Measurements from ENCODE around the gene LRRC46.

- no peak for TF ChIP-seq CTCF (IDR thresholded peaks at IDR 0.05; ENCODE audit: low read length)
- TF ChIP-seq EZH2phosphoT487 (IDR thresholded peaks at IDR 0.05; ENCODE audit: low read length), result no peak
These were observed 7.2 kb downstream of the LRRC46 start for GRCh38 chr17:47838636-47839035.

Measured in MM.1S (cell line).